Effector memory CD4-positive, alpha-beta T cell (primary cell): ENCODE measurements around the gene MMP25.

ENCODE experiments used
- DNase-seq, 3 donors: peaks; one replicate each; pipeline ENCODE4 v3.0.0-alpha.2; 2020
- H3K27ac ChIP-seq: 2 replicates; pipeline ENCODE4 v1.7.0; 2013; ENCODE audit warnings: mild to moderate bottlenecking, low read length, moderate library complexity; ENCODE audit not compliant: insufficient read depth, poor library complexity, severe bottlenecking
- H3K27me3 ChIP-seq: replicated peaks from 2 replicates; pipeline ENCODE4 v1.7.0; 2013; ENCODE audit warnings: mild to moderate bottlenecking, low read length; ENCODE audit not compliant: insufficient read depth, control insufficient read depth, poor library complexity, severe bottlenecking
- H3K36me3 ChIP-seq: 2 replicates; pipeline ENCODE4 v1.7.0; 2013; ENCODE audit warnings: mild to moderate bottlenecking, low read length, moderate library complexity; ENCODE audit not compliant: control insufficient read depth, insufficient read depth
- H3K4me1 ChIP-seq: 2 replicates; pipeline ENCODE4 v1.7.0; 2013; ENCODE audit warnings: low read length, mild to moderate bottlenecking; ENCODE audit not compliant: control insufficient read depth, insufficient read depth, poor library complexity, severe bottlenecking
- H3K4me3 ChIP-seq: 2 replicates; pipeline ENCODE4 v1.7.0; 2013; ENCODE audit warnings: low read length, low read depth, mild to moderate bottlenecking; ENCODE audit not compliant: insufficient read depth, poor library complexity, severe bottlenecking
- H3K9me3 ChIP-seq: 2 replicates; pipeline ENCODE4 v1.7.0; 2013; ENCODE audit warnings: mild to moderate bottlenecking, low read length, moderate library complexity; ENCODE audit not compliant: control insufficient read depth

MMP25 gene

DNA sequence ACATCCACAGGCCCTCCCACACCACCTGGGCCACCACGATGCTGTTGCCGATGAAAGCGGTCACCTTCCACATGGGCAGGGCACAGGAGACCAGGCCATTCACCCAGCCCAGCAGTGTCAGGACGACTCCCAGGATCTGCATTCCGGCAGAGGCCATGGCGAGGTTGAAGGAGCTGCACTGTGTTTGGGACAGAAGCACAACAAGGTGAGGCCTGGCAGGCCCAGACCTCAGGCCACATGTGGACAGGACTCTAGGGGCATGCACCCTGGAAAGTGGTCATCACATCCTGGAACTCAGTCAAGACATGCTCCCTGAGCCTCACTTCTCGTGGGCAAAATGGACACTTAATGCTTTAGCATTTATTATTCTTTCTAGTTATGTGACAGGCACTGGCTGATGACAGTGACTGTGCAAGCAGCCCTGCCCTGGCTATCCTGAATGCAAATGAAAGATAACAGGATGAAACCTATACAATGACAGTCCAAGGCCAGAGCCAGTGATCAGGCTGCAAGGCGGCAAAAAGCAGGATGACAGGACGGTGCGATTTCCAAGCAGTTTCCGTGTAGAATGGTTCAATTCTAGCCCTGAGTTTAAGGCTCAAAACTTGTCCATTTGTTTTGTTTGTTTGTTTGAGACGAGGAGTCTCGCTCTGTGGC is 30.4 kb upstream of the MMP25 start:
- no peaks in the 10 kb centered on the region for H3K36me3 ChIP-seq
- H3K27me3 ChIP-seq: peaks cover 8% of the 10 kb centered on the region
- peaks cover 29% of the 10 kb centered on the region for H3K4me1 ChIP-seq
- no peak overlapping the region for H3K27ac ChIP-seq
- no peak for DNase-seq
- no peak overlapping the region for H3K4me3 ChIP-seq
- no peaks in the 10 kb centered on the region for H3K9me3 ChIP-seq

DNA sequence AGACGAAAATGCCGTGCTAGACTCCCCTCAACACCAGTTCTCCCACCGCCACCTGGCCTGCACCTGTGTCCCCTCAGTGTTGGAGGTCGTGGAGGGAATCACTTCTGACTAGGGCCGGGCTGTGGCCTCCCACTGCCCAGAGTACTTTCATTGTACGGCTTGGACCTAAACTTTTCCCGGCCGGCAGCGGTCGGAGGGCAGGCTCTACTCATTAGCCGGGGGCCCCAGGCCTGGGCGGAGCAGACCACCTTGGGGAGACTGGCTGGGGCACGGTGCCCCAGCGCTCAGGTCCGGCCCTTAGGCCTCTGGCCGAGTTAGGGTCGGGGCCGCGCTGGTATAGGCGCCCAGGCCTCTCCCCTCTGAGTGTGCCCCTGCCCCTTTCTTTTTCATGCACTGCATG is 29.0 kb upstream of the MMP25 start:
- Histone ChIP-seq H3K27me3 (peaks cover 4% of the 10 kb centered on the region), H3K4me1 (peaks cover 43% of the 10 kb centered on the region), H3K27ac (no peak overlapping the region), H3K9me3 (no peaks in the 10 kb centered on the region), H3K4me3 (no peak overlapping the region), H3K36me3 (no peaks in the 10 kb centered on the region)
- no peak for DNase-seq

DNA sequence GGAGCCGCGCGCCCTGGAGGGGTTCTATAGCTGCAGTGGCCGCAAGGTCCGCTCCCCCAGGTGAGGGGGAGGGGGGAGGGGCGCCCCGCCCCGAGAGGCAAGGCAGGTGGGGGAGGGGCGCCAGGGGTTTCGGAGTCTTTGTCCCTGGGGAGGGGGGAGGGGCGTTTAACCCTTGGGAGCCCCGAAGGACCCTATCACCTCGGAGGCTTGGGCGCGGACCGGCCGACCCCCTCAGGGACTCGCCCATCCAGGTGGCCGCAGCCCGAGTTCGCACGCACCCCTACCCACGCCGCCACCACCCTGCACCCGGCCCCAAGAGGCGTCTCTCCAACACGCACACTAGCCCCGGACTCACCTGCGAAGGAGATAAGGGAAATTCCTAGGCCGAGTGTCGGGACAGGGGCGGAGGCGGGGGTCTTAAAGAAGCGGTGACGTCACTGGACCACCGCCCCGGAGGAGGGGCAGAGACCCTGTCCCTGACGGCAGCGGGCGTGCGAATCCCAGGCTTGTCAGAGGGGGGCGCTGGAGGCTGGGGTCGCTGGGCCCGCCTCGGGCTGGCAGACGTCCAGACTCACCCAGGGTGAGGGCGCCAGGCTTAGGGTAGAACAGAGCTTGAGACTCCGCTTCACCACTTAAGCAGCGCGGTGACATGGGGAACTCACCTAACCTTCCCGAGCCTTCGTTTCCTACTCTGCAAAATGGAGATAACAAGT is 28.4 kb upstream of the MMP25 start, which contains the start of gene CLDN6:
CLDN6 (minus strand) TSS at position 390 of the 713 bp plus-strand sequence. CDS start 2,162 bp downstream, outside the sequence.
- no peak within 1 kb of the TSS for H3K27ac ChIP-seq
- no peaks in the 10 kb centered on the region for H3K9me3 ChIP-seq
- no peaks in the 10 kb centered on the region for H3K36me3 ChIP-seq
- H3K27me3 ChIP-seq: peaks cover 4% of the 10 kb centered on the region
- peaks cover 45% of the 10 kb centered on the region for H3K4me1 ChIP-seq
- no peak within 1 kb of the TSS for H3K4me3 ChIP-seq
- DNase-seq: no peak

DNA sequence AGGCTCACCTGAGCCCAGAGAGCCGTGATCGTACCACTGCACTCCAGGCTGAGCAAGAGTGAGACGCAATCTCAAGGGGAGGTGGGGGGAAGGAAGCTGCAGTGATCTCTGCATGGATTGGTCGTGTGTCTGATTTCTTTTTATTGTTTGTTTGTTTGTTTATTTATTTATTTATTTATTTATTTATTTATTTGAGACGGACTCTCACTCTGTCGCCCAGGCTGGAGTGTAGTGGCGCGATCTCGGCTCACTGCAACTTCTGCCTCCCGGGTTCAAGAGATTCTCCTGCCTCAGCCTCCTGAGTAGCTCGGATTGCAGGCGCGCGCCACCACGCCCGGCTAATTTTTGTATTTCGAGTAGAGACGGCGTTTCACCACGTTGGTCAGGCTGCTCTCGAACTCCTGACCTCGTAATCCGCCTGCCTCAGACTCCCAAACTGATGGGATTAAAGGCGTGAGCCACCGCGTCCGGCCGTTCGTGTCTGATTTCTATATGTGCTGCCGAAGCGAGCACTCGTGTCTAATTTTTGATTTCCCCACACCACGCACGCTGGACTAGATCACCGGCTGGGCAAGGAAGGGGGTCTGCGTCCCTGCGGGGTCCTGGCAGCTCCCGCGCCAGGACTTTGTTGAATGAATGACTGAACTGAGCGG is 26.6 kb upstream of the MMP25 start:
- H3K9me3 ChIP-seq: no peaks in the 10 kb centered on the region
- H3K4me3 ChIP-seq: peak overlapping the region; percentile 22
- H3K27me3 ChIP-seq: peaks cover 4% of the 10 kb centered on the region
- peak overlapping the region; percentile 18 for H3K27ac ChIP-seq
- no peak for DNase-seq
- peaks cover 53% of the 10 kb centered on the region for H3K4me1 ChIP-seq
- H3K36me3 ChIP-seq: no peaks in the 10 kb centered on the region

DNA sequence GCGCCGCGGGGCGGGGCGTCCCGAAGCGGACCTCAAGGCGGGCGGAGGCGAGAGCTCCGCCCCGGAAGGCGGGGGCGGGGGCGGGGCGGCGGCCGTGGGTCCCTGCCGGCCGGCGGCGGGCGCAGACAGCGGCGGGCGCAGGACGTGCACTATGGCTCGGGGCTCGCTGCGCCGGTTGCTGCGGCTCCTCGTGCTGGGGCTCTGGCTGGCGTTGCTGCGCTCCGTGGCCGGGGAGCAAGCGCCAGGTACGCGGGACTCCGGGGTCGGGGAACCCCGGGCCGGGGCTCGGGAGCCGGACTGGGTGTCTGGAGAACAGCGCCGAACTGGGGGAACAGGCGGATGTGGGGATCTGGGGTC is 26.1 kb upstream of the MMP25 start, which contains the start of gene TNFRSF12A:
TNFRSF12A (plus strand) TSS at position 122 of the 357 bp plus-strand sequence; CDS start at position 152, 30 bp downstream.
- Histone ChIP-seq H3K36me3 (no peaks in the 10 kb centered on the region), H3K27me3 (peaks cover 4% of the 10 kb centered on the region), H3K9me3 (no peaks in the 10 kb centered on the region), H3K4me1 (peaks cover 53% of the 10 kb centered on the region), H3K4me3 (peak within 1 kb of the TSS; percentile 57), H3K27ac (peak within 1 kb of the TSS; percentile 88)
- DNase-seq: peak; percentile 54 to 61 (median 58)

DNA sequence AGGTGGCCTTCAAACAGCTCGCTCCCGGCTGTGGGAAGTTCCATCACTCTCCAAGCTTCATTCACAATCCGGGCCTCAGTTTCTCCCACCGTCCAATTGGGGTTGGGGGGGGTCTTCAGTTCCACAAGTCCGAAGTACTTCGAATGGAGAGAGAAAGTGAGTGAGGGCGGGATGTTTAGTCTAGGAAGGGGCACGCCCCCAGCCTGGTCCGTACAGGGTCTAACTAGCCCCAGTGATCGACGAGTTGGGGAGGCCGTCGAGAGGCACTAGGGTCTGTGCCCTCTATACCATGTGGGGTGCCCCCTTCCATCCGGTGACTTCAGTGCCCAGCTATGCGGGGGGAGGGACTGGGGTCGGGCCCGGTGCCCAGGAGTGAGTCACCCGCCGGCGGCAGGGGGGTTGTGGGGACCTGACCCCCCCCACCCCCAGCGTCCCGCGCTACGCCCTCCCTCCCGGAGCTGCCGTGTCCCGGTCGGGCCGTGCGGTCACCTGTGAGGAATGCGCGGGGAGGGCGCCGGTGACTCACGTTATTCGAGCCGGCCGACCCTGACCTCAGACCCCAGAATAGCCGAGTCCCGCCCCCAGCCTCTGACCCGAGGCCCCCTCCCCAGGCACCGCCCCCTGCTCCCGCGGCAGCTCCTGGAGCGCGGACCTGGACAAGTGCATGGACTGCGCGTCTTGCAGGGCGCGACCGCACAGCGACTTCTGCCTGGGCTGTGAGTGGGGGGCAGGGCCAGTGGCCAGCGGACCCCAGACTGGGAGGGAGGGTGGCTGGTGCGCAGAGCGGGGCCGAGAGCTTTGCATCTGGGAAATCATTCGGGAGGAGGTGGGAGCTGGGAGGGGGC is 25.5 kb upstream of the MMP25 start:
- peak; percentile 67 to 79 (median 76) for DNase-seq

DNA sequence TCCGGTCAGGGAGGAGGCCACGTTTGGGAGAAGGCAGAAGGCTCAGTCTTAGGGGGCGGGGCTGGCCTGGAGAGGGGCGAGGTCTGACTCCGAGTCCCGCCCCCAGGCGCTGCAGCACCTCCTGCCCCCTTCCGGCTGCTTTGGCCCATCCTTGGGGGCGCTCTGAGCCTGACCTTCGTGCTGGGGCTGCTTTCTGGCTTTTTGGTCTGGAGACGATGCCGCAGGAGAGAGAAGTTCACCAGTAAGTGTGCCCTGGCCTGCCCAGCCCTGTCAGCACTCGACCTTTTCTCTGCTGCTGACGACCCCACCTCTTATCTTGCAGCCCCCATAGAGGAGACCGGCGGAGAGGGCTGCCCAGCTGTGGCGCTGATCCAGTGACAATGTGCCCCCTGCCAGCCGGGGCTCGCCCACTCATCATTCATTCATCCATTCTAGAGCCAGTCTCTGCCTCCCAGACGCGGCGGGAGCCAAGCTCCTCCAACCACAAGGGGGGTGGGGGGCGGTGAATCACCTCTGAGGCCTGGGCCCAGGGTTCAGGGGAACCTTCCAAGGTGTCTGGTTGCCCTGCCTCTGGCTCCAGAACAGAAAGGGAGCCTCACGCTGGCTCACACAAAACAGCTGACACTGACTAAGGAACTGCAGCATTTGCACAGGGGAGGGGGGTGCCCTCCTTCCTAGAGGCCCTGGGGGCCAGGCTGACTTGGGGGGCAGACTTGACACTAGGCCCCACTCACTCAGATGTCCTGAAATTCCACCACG is 24.7 kb upstream of the MMP25 start:
- H3K4me1 ChIP-seq: peaks cover 53% of the 10 kb centered on the region

More for the DNA sequence above, 25.5 kb upstream of the MMP25 start:
- peak overlapping the region; percentile 88 for H3K27ac ChIP-seq
- no peaks in the 10 kb centered on the region for H3K9me3 ChIP-seq
- H3K4me1 ChIP-seq: peaks cover 53% of the 10 kb centered on the region
- H3K27me3 ChIP-seq: peaks cover 4% of the 10 kb centered on the region
- peaks cover 4% of the 10 kb centered on the region for H3K36me3 ChIP-seq
- peak overlapping the region; percentile 57 for H3K4me3 ChIP-seq

DNA sequence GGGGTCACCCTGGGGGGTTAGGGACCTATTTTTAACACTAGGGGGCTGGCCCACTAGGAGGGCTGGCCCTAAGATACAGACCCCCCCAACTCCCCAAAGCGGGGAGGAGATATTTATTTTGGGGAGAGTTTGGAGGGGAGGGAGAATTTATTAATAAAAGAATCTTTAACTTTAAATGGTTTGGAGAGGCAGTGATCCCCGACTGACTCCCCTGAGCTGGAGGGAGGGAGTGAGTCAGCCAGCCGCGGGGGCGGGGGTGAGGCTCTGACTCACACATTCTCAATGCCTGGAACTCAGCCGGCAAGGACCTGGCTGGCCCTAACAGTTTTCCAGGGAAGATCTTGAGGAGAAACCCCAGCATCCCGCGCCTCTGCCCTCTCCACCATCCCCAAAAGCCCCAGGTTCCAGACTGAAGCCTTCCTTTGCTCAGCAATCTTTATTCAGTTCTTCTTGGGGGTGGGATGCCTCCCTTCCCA is 24.1 kb upstream of the MMP25 start:
- Histone ChIP-seq H3K27me3 (peaks cover 4% of the 10 kb centered on the region), H3K9me3 (no peaks in the 10 kb centered on the region), H3K4me3 (no peak overlapping the region), H3K36me3 (peaks cover 19% of the 10 kb centered on the region), H3K4me1 (peaks cover 53% of the 10 kb centered on the region), H3K27ac (peak overlapping the region; percentile 88)
- peak; percentile 67 to 74 (median 69) for DNase-seq

More for the DNA sequence above, 24.7 kb upstream of the MMP25 start:
- Histone ChIP-seq H3K9me3 (no peaks in the 10 kb centered on the region), H3K36me3 (peaks cover 12% of the 10 kb centered on the region), H3K27me3 (peaks cover 4% of the 10 kb centered on the region), H3K4me3 (peak overlapping the region; percentile 57), H3K27ac (peak overlapping the region; percentile 88)
- peak; percentile 64 to 86 (median 82) for DNase-seq
